HG03439 (cell line): ENCODE results near the gene DNER.

Experiments used
- ATAC-seq: cut with Tn5 transposase; IDR thresholded peaks from one replicate; pipeline ENCODE4 v1.9.1; 2021; ENCODE audit warnings: mild to moderate bottlenecking, moderate library complexity; ENCODE audit not compliant: unreplicated experiment

The DNER gene

DNA sequence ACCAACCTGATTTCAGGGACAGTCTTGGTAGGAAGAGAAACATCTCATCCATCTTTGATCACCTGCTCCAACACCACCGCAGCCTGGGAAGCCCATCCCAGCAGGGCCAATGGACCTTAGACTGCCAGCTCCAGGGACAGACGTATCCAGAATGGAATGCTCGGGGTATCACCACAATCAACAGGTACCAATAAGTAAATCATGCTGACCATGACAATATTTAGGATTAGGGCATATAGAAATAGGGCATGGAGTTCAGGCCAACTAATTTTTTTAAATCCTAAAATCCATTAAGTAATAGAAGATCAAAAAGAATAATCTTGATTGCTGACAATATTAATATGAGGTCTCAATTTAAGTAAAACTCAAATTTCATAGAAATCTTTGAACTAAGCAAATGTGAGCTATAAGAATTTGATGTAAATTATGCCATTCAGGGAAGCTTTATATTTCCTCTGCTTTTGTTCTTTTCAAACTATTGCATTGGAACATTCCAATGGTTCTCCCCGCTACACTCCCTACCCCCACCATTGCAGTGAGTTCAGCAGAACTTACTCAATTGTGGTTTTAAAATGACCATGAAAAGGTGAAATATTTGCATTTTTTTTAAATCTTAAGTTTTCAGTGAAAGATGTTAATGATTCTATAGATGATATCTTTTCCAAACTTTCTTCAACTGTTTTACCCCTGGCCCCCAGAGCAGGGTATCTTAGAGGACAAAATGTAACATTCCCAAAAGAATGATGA, 138.6 kb downstream of the DNER start:
- no peak for ATAC-seq

GRCh38 chr2:229572507-229573271, 141.7 kb downstream of the DNER start:
- no peak for ATAC-seq

GRCh38 chr2:229571243-229571642, 143.1 kb downstream of the DNER start:
- no peak for ATAC-seq

GRCh38 chr2:229566370-229566769, 148.0 kb downstream of the DNER start:
- ATAC-seq: no peak

- no peak for ATAC-seq
These were observed 150.0 kb downstream of the DNER start for GRCh38 chr2:229564300-229564907.

- no peak for ATAC-seq
These were observed 151.0 kb downstream of the DNER start for GRCh38 chr2:229563388-229563787.

GRCh38 chr2:229562472-229563127, 151.8 kb downstream of the DNER start:
- ATAC-seq: no peak

DNA sequence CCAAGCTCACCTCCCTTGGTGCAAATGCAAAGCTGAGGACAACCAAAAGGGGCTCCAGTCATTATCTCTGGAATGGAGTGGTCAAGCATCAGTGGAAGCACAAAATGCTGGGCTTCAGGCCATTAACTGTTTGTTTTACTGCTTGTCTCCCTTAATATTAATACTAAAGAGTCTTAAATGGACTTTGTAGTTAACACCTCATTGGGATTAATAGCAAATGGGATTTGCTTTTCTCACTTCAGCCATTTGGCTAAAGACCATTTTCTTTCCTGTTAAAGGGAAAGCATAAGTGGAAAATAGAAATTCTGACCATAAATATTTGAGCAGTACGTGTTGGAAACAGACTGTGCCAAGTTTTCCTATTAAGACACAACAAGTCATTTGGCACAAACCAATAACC, 154.4 kb downstream of the DNER start:
- ATAC-seq: no peak

DNA sequence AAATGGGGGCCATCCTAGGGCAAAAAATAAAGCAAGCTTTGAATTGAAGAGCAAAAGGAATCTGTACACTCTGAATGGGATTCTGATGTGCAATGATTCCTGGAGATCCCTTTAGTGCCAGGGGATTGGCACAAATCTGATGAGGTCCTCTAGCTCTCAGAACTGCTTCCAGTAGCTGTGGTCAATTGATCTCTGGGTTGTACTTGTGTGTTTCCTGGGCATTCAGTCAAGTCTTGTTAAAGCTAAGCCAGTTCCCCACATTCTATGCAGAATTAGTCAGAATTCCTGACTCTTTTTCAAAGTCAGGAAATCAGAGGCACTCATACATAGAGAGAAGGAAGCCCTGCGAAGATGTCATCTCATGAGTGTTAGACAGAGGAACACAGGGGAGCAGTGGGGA, 161.3 kb downstream of the DNER start:
- ATAC-seq: no peak

DNA sequence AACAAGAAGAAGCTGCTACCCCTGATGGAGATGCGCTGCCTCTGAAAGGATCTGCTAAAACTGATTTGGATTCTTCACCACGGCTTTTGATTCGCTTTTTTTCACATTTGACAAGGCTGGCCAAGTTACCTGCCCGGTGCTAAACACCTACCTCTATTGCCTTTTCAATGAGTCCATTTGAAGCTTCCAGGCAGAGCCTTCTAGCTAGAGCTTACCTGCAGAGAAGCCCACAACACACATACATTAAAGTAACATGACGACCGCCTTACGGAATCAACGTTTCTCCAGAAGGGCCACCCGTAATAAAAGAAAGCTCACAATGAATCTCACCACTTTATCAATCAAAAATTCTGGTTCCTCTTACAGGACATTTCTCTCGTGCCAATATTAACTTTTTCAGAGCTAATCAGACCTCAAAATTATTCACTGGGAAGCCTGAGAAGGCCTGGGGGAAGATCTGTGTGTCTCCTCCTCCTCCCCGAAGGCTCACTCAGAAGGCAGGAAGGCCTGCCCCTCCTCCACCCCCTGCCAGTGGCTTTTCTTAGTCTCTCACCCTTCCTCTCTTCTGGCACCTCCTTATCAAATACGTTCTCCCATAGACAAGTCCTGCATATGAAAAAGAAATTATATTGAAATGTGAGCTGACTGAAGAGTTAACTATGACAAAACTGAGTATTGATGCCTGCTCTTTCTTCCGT, 171.0 kb downstream of the DNER start:
- ATAC-seq: no peak

DNA sequence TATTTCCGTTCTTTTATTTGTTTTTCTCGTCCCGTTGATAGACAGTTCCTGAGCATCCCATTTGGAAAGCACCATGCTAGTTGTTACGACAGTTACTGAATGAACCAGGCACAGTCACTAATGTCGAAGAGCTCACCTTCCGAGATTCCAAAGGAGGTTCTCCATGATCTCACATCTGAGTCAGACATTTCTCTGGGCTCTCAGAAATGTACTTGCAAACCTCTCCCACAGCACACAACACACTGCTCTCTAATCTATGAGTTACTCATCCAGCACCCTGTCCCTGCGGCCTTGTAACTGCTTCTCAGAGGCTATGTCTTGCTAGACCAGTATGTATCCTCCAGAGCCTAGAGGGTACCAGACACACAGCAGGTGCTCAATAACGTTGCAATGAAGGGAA, 174.7 kb downstream of the DNER start:
- ATAC-seq: no peak

DNA sequence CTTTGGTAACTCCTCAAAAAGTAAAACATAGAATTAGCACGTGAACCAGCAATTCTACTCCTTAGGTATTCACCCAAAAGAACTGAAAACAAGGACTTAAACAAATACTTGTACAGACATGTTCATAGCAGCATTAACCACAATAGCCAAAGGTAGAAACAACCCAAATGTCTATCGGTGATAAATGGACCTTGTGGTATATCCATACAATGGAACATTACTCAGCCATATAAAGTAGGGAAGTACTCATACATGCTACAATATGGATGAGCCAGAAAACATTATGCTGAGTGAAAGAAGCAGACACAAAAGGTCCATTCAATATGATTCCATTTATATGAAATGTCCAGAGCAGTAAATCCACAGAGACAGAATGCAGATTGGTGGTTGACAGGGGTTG, 182.8 kb downstream of the DNER start:
- no peak for ATAC-seq

DNA sequence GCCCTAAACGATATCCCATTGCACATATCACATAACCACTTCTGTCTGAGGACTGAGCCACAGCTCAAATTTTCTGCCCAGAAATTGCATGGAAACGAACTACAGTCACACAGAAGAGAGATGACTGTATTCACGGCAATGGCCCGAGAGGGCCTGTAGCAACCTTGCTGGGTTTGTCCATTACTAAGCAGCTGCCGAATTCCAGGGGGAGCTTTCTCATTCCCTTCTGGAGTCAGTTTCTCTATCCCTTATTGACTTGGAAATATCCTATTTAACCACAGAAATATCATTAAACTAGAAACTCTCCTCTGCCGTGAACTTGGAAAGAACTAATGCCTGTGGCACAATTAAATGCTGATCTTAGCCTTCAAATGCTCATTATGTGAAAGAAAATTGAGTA, 183.9 kb downstream of the DNER start:
- ATAC-seq: no peak

GRCh38 chr2:229528846-229529245, 185.5 kb downstream of the DNER start:
- no peak for ATAC-seq

DNA sequence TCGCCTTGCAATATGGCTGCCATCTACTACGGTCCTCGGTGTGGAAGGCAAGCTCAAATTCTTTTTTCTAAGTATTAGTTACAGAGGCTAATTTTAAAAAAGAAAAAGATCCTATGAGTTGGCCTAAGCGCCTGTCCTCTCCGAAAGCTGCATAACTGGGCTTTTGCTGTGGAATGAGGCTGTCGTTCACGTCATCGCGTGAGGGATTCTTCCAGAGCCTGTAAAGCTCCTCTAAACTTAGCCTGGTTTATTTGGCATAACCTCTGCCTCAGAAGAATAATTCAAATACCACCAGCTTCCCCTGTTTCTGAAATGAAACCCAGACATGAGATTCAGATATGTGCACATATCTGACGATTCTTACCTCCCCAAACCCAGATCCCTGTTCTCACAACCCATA, 187.4 kb downstream of the DNER start:
- no peak for ATAC-seq

DNA sequence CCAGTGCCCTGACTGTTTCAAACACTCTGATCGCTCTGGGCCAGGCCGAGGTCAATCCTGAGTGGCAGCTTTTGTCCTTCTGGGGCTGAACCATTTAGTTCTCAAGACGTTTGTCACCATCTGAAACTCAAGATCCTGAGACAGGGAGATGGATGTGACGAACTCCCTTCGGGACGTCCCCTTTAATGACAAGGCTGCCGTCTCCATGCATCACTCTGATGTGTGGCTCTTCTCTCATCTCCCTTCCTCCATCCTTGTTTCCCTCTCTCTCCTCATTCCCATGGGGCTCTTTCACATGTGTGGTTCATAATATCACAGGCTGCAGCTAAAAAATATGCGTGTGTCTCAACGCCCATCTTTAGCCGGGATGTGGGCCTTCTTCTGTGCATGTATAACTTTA, 189.6 kb downstream of the DNER start:
- no peak for ATAC-seq

DNA sequence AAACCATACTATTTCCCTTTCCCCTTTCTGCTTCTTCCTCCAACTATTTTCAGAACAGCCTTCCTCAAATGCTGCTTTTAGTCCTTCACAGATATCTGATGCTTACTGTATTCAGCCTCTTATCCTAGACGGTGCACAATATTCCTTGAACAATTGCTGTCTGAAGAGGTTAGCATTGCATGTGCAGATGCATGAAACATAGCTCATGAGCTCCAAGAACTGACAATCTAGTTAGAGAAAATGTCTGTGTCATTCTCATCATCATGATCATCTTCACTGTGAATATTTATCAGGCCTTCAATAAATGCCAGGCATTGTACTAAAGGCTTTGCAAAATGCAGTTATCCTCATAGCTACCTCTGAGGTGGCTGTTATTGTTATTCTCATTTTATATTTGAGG, 190.7 kb downstream of the DNER start:
- no peak for ATAC-seq

- no peak for ATAC-seq
These were observed 192.8 kb downstream of the DNER start for GRCh38 chr2:229521576-229521975.

- ATAC-seq: no peak
These were observed 193.7 kb downstream of the DNER start for GRCh38 chr2:229520691-229521096.

DNA sequence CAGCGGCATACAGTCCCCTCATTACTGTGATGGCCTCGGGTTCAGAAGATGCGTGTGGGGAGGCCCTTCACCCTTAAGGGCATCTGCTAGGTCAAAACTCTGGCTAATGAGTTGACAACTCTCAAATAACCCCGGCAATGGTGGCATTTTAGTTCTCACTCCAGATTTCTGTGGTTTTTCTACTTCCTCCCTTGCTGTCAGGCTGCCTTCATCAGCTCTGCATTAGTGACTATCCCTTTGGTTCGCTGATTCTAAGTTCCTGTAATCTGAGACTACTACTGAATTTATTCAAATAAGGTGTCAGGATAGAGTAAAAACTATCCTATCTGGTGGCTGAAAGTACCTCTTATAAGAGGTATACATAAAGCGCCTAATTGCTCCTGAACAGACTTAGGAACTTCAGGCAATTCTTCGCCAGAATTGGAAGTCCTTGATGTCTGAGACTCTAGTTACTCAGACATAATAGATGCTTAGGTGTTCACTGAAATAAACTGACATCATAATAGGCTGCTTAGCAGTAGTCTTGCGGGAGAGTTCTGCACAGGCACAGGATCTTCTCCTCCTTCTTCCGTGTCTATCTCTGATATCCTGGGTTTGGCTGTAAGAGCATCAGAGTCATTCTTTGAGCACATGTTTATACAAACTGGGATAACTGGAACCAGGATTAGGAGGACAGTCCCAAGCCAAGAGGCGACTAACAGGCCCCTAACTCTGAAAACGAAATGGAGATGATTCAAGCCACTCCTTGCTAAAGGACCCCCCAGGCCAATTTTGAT, 194.5 kb downstream of the DNER start:
- no peak for ATAC-seq
